B cell (primary cell): Measurements from ENCODE around the gene C21orf58. TPM values are rescaled to one million over a fixed set of nuclear protein-coding genes. Genes with fewer than 3 reads are reported as not detected.

Experiments used
- ATAC-seq: fragments of 200-7000 bp; cut with Tn5 transposase; one replicate; pipeline ENCODE4 v1.10.0; 2021; ENCODE audit warnings: low read depth, mild to moderate bottlenecking, moderate number of reproducible peaks, moderate library complexity
- CTCF ChIA-PET: fragments of 350-600 bp; sonication (Branson Sonifier 250); formaldehyde crosslinking; loops from one replicate; lab custom pipeline; 2021; ENCODE audit warnings: antibody characterized with exemption, inconsistent platforms; lab: Charles Lee
- POLR2A ChIA-PET: fragments of 350-600 bp; sonication (Branson Sonifier 250); formaldehyde crosslinking; loops from one replicate; lab custom pipeline; 2021; ENCODE audit warnings: antibody characterized with exemption; lab: Charles Lee
- DNase-seq: peaks from one replicate; pipeline ENCODE4 v3.0.0; 2013
- H2AFZ ChIP-seq: 2 replicates; pipeline ENCODE4 v1.6.1; 2012; ENCODE audit warnings: mild to moderate bottlenecking, low read depth, low read length; ENCODE audit not compliant: insufficient read depth, poor library complexity, severe bottlenecking
- H3K27ac ChIP-seq, 2 donors: 1 replicate in 1 of 2; 2 replicates in 1 of 2; pipeline ENCODE4 v1.5.1; 2012 to 2013; ENCODE audit warnings: low read length in 2 of 2, mild to moderate bottlenecking in 2 of 2, moderate library complexity in 1 of 2
- H3K27me3 ChIP-seq, 4 experiments: fragments of 200-600 bp in 1 of 4; sonication (generic) in 1 of 4; replicated peaks in 1 of 4; 1 replicate in 2 of 4; 2 replicates in 2 of 4; pipeline versions ENCODE4 v1.6.1 to v1.7.0; 2013 to 2016; ENCODE audit warnings: low read length in 3 of 4, mild to moderate bottlenecking in 2 of 4, mixed read lengths in 1 of 4, moderate library complexity in 1 of 4; ENCODE audit not compliant: insufficient read depth in 4 of 4, control insufficient read depth in 3 of 4; ENCODE audit errors: control extremely low read depth in 1 of 4
- H3K36me3 ChIP-seq, 2 experiments: replicated peaks in 1 of 2; 1 replicate in 1 of 2; 2 replicates in 1 of 2; pipeline versions ENCODE4 v1.6.1 to v1.7.1; 2013; ENCODE audit warnings: low read length in 1 of 2; ENCODE audit not compliant: insufficient read depth in 2 of 2, control insufficient read depth in 1 of 2; ENCODE audit errors: control extremely low read depth in 1 of 2, extremely low read depth in 1 of 2
- H3K4me1 ChIP-seq, 2 donors: fragments of 200-600 bp in 1 of 2; sonication (generic) in 1 of 2; 1 replicate in 1 of 2; 2 replicates in 1 of 2; pipeline versions ENCODE4 v1.5.1 to v1.6.1; 2013 to 2017; ENCODE audit warnings: low read length in 2 of 2; ENCODE audit not compliant: control insufficient read depth in 2 of 2, insufficient read depth in 2 of 2
- H3K4me2 ChIP-seq: replicated peaks from 2 replicates; pipeline ENCODE3; 2012; ENCODE audit warnings: mild to moderate bottlenecking, low read depth, low read length; ENCODE audit not compliant: poor library complexity, severe bottlenecking
- H3K4me3 ChIP-seq, 5 experiments: fragments of 200-600 bp in 1 of 5; sonication (generic) in 1 of 5; 1 replicate in 3 of 5; 2 replicates in 2 of 5; pipeline versions ENCODE4 v1.5.1 to v1.7.0; 2011 to 2016; ENCODE audit warnings: low read length in 4 of 5, mild to moderate bottlenecking in 4 of 5, low read depth in 2 of 5, control low read depth in 1 of 5, moderate library complexity in 1 of 5; ENCODE audit not compliant: insufficient read depth in 1 of 5; ENCODE audit errors: control extremely low read depth in 1 of 5, extremely low read depth in 1 of 5
- H3K79me2 ChIP-seq: fragments of 200-600 bp; sonication (generic); one replicate; pipeline ENCODE4 v1.6.0; 2016; ENCODE audit warnings: low read length; ENCODE audit not compliant: control insufficient read depth, insufficient read depth
- H3K9ac ChIP-seq: fragments of 200-600 bp; sonication (generic); 2 replicates; pipeline ENCODE4 v1.6.1; 2017; ENCODE audit warnings: mild to moderate bottlenecking, low read length, moderate library complexity
- H3K9me3 ChIP-seq, 3 donors: one replicate each; pipeline versions ENCODE4 v1.6.1 to v1.7.1; 2013; ENCODE audit warnings: low read length in 2 of 3; ENCODE audit not compliant: control insufficient read depth in 2 of 3, insufficient read depth in 1 of 3; ENCODE audit errors: control extremely low read depth in 1 of 3
- H4K20me1 ChIP-seq: 2 replicates; pipeline ENCODE4 v1.6.0; 2012; ENCODE audit warnings: mild to moderate bottlenecking, low read length; ENCODE audit not compliant: insufficient read depth, control insufficient read depth, poor library complexity, severe bottlenecking
- H3K27ac Mint-ChIP-seq: one replicate; pipeline ENCODE4 v1.8.0; 2021; ENCODE audit warnings: mixed read lengths
- H3K27me3 Mint-ChIP-seq: one replicate; pipeline ENCODE4 v1.8.0; 2021; ENCODE audit warnings: mixed read lengths
- H3K4me1 Mint-ChIP-seq: one replicate; pipeline ENCODE4 v1.8.0; 2021; ENCODE audit warnings: mixed read lengths
- H3K4me3 Mint-ChIP-seq: one replicate; pipeline ENCODE4 v1.8.0; 2021; ENCODE audit warnings: mixed read lengths
- H3K9me3 Mint-ChIP-seq: one replicate; pipeline ENCODE4 v1.8.0; 2022; ENCODE audit warnings: mixed read lengths; ENCODE audit not compliant: insufficient read depth
- CTCF ChIP-seq: fragments of 200-600 bp; IDR thresholded peaks from one replicate; pipeline ENCODE4 v1.8.0; 2022; ENCODE audit warnings: antibody characterized with exemption, mild to moderate bottlenecking
- EZH2 ChIP-seq: IDR thresholded peaks from 2 replicates; pipeline ENCODE4 v1.6.1; 2012; ENCODE audit warnings: borderline replicate concordance, low read depth, mild to moderate bottlenecking, moderate library complexity, low read length; ENCODE audit not compliant: insufficient read depth, poor library complexity, severe bottlenecking
- WGBS: methylation state at CpG from one replicate; pipeline ENCODE4 v1.1.5; 2013; ENCODE audit warnings: missing lambda C conversion rate; ENCODE audit not compliant: insufficient coverage; 5-methylcytosine and 5-hydroxymethylcytosine counted together
- intact Hi-C: fragments of 100-400 bp; cut with micrococcal nuclease; formaldehyde crosslinking; loops from one replicate; pipeline ENCODE4 v1.10.0; 2022
- polyA plus RNA-seq: library from polyadenylated mRNA; depleted of rRNA; stranded (reverse); fragments of >200 nt; gene quantifications from 2 replicates; pipeline ENCODE4 v1.2.3, GENCODE V29; 2012
- total RNA-seq, 2 donors: library from RNA; stranded (reverse); fragments of 120-200 nt in 1 of 2; gene quantifications; 1 replicate in 1 of 2; 2 replicates in 1 of 2; pipeline versions ENCODE4 v1.2.3 to v1.2.4, GENCODE V29; 2013 to 2022

C21orf58 gene
- total and polyA plus RNA-seq, 2 donors (not counting 1 experiment from before 2014, with no cell fraction given) = 6.3 to 9.5 TPM

- Histone ChIP-seq H3K4me1 (no peaks in the 10 kb centered on the region), H2AFZ (no peak overlapping the region), H4K20me1 (no peaks in the 10 kb centered on the region), H3K27me3 (no peaks in the 10 kb centered on the region), H3K27ac (no peak overlapping the region), H3K9ac (no peak overlapping the region), H3K4me3 (no peak overlapping the region), H3K9me3 (no peaks in the 10 kb centered on the region), H3K4me2 (no peak overlapping the region), H3K79me2 (peaks cover 50% of the 10 kb centered on the region), H3K36me3 (peaks cover 2 to 27% of the 10 kb centered on the region in 2 experiments)
- ATAC-seq (no peak), DNase-seq (no peak)
- no peak for TF ChIP-seq CTCF
- no peak for TF ChIP-seq EZH2
- no peaks in the 10 kb centered on the region for H3K27me3 Mint-ChIP-seq
- CTCF ChIA-PET = no interaction called here
- POLR2A ChIA-PET = no interaction called here
- H3K27ac Mint-ChIP-seq = no peak overlapping the region
- no peaks in the 10 kb centered on the region for H3K9me3 Mint-ChIP-seq
- WGBS = 96% methylated on average over 6 of the region's 8 CpGs
- H3K4me3 Mint-ChIP-seq = no peak overlapping the region
- intact Hi-C loops = no loop called here
- H3K4me1 Mint-ChIP-seq = no peaks in the 10 kb centered on the region
Observed at GRCh38 chr21:46340998-46341397, 17.3 kb upstream of the C21orf58 start.

GRCh38 chr21:46336603-46337002 lies 12.9 kb upstream of the C21orf58 start:
- no peaks in the 10 kb centered on the region for H3K27me3 ChIP-seq
- Mint-ChIP-seq H3K27me3 (no peaks in the 10 kb centered on the region), H3K4me1 (no peaks in the 10 kb centered on the region), H3K4me3 (no peak overlapping the region), H3K9me3 (no peaks in the 10 kb centered on the region), H3K27ac (no peak overlapping the region)
- no peaks in the 10 kb centered on the region for H3K4me1 ChIP-seq
- H3K27ac ChIP-seq = no peak overlapping the region
- no peak for TF ChIP-seq EZH2
- TF ChIP-seq CTCF = no peak
- 100% methylated on average over 1 of the region's 3 CpGs for WGBS
- H3K4me3 ChIP-seq = no peak overlapping the region
- intact Hi-C loops = no loop called here
- no peak overlapping the region for H2AFZ ChIP-seq
- ATAC-seq (no peak), DNase-seq (no peak)
- H3K9me3 ChIP-seq = no peaks in the 10 kb centered on the region
- H3K9ac ChIP-seq = no peak overlapping the region
- H3K79me2 ChIP-seq = peaks cover 28% of the 10 kb centered on the region
- ChIA-PET CTCF (no interaction called here), POLR2A (no interaction called here)
- H3K4me2 ChIP-seq = no peak overlapping the region
- peaks cover 4 to 32% of the 10 kb centered on the region in 2 experiments for H3K36me3 ChIP-seq
- no peaks in the 10 kb centered on the region for H4K20me1 ChIP-seq
